Measurements from ENCODE around the gene GIGYF2. TPM values are rescaled to one million over a fixed set of nuclear protein-coding genes. Genes with fewer than 3 reads are reported as not detected.

Gene GIGYF2
- total and polyA plus RNA-seq, 2 of the 13 experiments (the other 11 are each of a cell fraction or from before 2014, with no cell fraction given) = 44.9 to 73.5 TPM

DNA sequence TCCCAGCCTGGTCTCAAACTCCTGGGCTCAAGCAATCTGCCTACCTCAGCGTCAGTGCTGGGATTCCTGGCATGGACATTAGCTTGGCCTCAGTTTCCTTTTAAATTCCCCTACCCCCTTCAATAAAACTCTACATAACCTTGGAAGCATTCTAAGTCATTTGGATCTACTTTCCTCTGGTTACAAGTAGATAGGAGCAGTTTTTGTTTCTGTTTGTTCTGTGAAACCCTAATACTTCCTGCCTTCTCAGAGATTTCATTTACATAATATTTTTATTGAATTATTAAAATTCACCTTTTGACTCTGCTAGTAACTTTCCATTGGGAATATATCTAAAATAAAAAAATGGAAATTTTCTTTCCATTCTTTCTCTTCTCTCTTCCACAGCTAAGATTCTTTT, 25.9 kb downstream of the GIGYF2 start (continued):
- TF ChIP-seq ZNF180 (CRISPR knock-in tag; IDR thresholded peaks at IDR 0.05; ENCODE audit: borderline replicate concordance, low read depth) (no peak), POLR2A (IDR thresholded peaks at IDR 0.05; ENCODE audit: insufficient read depth in 1 of 2, low read depth in 2 of 2, low read length in 2 of 2) (no peak)

DNA sequence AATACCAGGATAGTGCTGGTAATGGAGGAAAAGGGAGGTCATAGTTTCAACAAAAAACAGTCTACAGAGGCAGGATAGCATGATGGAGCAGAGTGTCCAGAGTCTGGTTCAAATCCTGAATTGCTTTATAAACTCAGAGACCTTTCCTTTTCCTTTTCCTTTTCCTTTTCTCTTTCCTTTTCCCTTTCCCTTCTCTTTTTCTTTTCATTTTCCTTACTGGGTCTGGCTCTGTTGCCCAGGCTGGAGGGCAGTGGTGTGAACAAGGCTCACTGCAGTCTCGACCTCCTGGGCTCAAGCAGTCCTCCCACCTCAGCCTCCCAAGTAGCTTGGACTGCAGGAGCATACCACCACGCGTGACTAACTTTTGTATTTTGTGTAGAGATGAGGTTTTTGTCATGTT, 31.7 kb downstream of the GIGYF2 start:
- ChIA-PET POLR2A (no interaction called here), CTCF (ENCODE audit: low intra/inter-chr PET ratio, low total read pairs) (no interaction called here)
- no peak for ATAC-seq
- Histone ChIP-seq H4K20me1 (ENCODE audit: insufficient read depth, low read length) (0 out of 2 replicates have a peak, but pooled peaks cover 4% of the 10 kb centered on the region), H3K79me2 (ENCODE audit: insufficient read depth, low read length) (peaks cover 52% of the 10 kb centered on the region), H3K4me1 (ENCODE audit: insufficient read depth, low read length) (no peaks in the 10 kb centered on the region), H2AFZ (ENCODE audit: low read length) (no peak overlapping the region), H3K36me3 (replicated peaks in 1 of 2; ENCODE audit: control insufficient read depth in 1 of 2, insufficient read depth in 2 of 2, low read length in 2 of 2) (peaks cover 23 to 67% of the 10 kb centered on the region in 2 experiments), H3K4me3 (replicated peaks in 1 of 3; ENCODE audit: insufficient read depth in 1 of 3, low read depth in 2 of 3, low read length in 3 of 3) (no peak overlapping the region), H3K27ac (ENCODE audit: extremely low read length, insufficient read depth, low read length) (no peak overlapping the region), H3K27me3 (ENCODE audit: control insufficient read depth in 1 of 2, insufficient read depth in 2 of 2, low read length in 2 of 2) (no peaks in the 10 kb centered on the region), H3K9me3 (ENCODE audit: low read length) (no peaks in the 10 kb centered on the region), H3K4me2 (ENCODE audit: low read depth, low read length) (no peak overlapping the region), H3K9ac (ENCODE audit: insufficient read depth, low read depth, low read length) (no peak overlapping the region)
- BruUV-seq (replicated peaks) = no TSS peak
- in situ Hi-C loops (cut with HindIII; ENCODE audit: extremely low pct_ligation_motif_present, low pct_unique_long_range_greater_than_20kb) = no loop called here
- no peak for DNase-seq (ENCODE audit: low spot score)
- no peak for FAIRE-seq
- no peak for TF ChIP-seq MYNN (CRISPR knock-in tag; IDR thresholded peaks at IDR 0.05; ENCODE audit: low read depth)
- TF ChIP-seq, protein P1, sequence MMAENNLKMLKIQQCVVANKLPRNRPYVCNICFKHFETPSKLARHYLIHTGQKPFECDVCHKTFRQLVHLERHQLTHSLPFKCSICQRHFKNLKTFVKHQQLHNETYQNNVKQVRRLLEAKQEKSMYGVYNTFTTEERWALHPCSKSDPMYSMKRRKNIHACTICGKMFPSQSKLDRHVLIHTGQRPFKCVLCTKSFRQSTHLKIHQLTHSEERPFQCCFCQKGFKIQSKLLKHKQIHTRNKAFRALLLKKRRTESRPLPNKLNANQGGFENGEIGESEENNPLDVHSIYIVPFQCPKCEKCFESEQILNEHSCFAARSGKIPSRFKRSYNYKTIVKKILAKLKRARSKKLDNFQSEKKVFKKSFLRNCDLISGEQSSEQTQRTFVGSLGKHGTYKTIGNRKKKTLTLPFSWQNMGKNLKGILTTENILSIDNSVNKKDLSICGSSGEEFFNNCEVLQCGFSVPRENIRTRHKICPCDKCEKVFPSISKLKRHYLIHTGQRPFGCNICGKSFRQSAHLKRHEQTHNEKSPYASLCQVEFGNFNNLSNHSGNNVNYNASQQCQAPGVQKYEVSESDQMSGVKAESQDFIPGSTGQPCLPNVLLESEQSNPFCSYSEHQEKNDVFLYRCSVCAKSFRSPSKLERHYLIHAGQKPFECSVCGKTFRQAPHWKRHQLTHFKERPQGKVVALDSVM (CRISPR knock-in tag; IDR thresholded peaks at IDR 0.05) = peak; percentile 33; the same call in 1 of the 2 replicates
- WGBS (ENCODE audit: low lambda C conversion rate) = 96% methylated on average over 3 of the region's 3 CpGs
- intact Hi-C loops (cut with micrococcal nuclease; ENCODE audit: unreplicated experiment) = no loop called here

DNA sequence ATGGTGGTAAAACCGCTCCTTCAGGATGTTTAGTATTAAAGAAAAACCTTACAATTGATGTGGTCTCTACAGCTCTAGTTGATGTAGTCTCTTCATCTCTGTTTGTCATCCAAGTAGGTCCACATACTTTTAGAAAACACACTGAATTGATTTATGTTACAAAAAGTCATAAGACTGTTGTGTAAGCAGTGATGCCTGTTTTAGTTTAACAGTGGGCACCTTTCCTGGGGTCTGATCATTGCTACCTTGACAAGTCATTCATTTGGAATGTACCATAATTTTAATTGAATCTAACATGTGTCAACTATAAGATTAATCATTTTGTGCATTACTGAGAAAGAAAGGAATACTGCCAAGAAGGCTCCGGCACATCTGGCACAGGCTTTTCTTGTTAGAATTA, 34.3 kb downstream of the GIGYF2 start:
- 0 out of 2 replicates have a peak, but pooled peaks cover 4% of the 10 kb centered on the region for H4K20me1 ChIP-seq (ENCODE audit: insufficient read depth, low read length)
- no peak overlapping the region for H3K4me2 ChIP-seq (ENCODE audit: low read depth, low read length)
- TF ChIP-seq RFXANK (CRISPR knock-in tag; IDR thresholded peaks at IDR 0.05) (no peak), SRSF4 (IDR thresholded peaks at IDR 0.05; ENCODE audit: low read depth, low read length, poor library complexity, severe bottlenecking) (no peak), ZNF605 (CRISPR knock-in tag; IDR thresholded peaks at IDR 0.05) (no peak), ZNF232 (CRISPR knock-in tag; IDR thresholded peaks at IDR 0.05; ENCODE audit: borderline replicate concordance) (no peak), SP5 (CRISPR knock-in tag; IDR thresholded peaks at IDR 0.05; ENCODE audit: borderline replicate concordance, low read depth) (no peak), ZNF367 (CRISPR knock-in tag; IDR thresholded peaks at IDR 0.05; ENCODE audit: borderline replicate concordance) (no peak), HDAC1 (CRISPR knock-in tag; IDR thresholded peaks at IDR 0.05) (no peak), ZNF496 (CRISPR knock-in tag; IDR thresholded peaks at IDR 0.05; ENCODE audit: insufficient replicate concordance) (no peak), ZNF550 (CRISPR knock-in tag; IDR thresholded peaks at IDR 0.05; ENCODE audit: borderline replicate concordance) (no peak)
- TF ChIP-seq, protein P2, sequence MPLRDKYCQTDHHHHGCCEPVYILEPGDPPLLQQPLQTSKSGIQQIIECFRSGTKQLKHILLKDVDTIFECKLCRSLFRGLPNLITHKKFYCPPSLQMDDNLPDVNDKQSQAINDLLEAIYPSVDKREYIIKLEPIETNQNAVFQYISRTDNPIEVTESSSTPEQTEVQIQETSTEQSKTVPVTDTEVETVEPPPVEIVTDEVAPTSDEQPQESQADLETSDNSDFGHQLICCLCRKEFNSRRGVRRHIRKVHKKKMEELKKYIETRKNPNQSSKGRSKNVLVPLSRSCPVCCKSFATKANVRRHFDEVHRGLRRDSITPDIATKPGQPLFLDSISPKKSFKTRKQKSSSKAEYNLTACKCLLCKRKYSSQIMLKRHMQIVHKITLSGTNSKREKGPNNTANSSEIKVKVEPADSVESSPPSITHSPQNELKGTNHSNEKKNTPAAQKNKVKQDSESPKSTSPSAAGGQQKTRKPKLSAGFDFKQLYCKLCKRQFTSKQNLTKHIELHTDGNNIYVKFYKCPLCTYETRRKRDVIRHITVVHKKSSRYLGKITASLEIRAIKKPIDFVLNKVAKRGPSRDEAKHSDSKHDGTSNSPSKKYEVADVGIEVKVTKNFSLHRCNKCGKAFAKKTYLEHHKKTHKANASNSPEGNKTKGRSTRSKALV (CRISPR knock-in tag; IDR thresholded peaks at IDR 0.05) = no peak

More for the DNA sequence above, 34.3 kb downstream of the GIGYF2 start:
- peaks cover 21 to 62% of the 10 kb centered on the region in 2 experiments for H3K36me3 ChIP-seq (replicated peaks in 1 of 2; ENCODE audit: control insufficient read depth in 1 of 2, insufficient read depth in 2 of 2, low read length in 2 of 2)
- WGBS (ENCODE audit: low lambda C conversion rate) = 97% methylated on average over 2 of the region's 2 CpGs
- no peaks in the 10 kb centered on the region for H3K27me3 ChIP-seq (ENCODE audit: control insufficient read depth in 1 of 2, insufficient read depth in 2 of 2, low read length in 2 of 2)
- FAIRE-seq (no peak), ATAC-seq (no peak), DNase-seq (ENCODE audit: low spot score) (no peak)
- H3K79me2 ChIP-seq (ENCODE audit: insufficient read depth, low read length) = peaks cover 42% of the 10 kb centered on the region
- in situ Hi-C loops (cut with HindIII; ENCODE audit: extremely low pct_ligation_motif_present, low pct_unique_long_range_greater_than_20kb) = no loop called here
- no peaks in the 10 kb centered on the region for H3K9me3 ChIP-seq (ENCODE audit: low read length)
- no peak overlapping the region for H3K4me3 ChIP-seq (replicated peaks in 1 of 3; ENCODE audit: insufficient read depth in 1 of 3, low read depth in 2 of 3, low read length in 3 of 3)
- H2AFZ ChIP-seq (ENCODE audit: low read length) = no peak overlapping the region
- H3K27ac ChIP-seq (ENCODE audit: extremely low read length, insufficient read depth, low read length) = no peak overlapping the region
- no peaks in the 10 kb centered on the region for H3K4me1 ChIP-seq (ENCODE audit: insufficient read depth, low read length)
- intact Hi-C loops (cut with micrococcal nuclease; ENCODE audit: unreplicated experiment) = no loop called here
- ChIA-PET CTCF (ENCODE audit: low intra/inter-chr PET ratio, low total read pairs) (no interaction called here), POLR2A (no interaction called here)
- no peak overlapping the region for H3K9ac ChIP-seq (ENCODE audit: insufficient read depth, low read depth, low read length)
- no TSS peak for BruUV-seq (replicated peaks)
